RWPE1 (cell line): ENCODE data around the gene U2AF1L4.

Experiments used
- CTCF ChIA-PET: fragments of 350-600 bp; sonication (Branson Sonifier 250); formaldehyde crosslinking; extraction: SDS; loops from one replicate; lab custom pipeline; 2021; lab: Yijun Ruan, JAX
- POLR2A ChIA-PET: fragments of 400-600 bp; formaldehyde crosslinking; extraction: SDS; loops from one replicate; lab custom pipeline; 2020; ENCODE audit warnings: antibody characterized with exemption; ENCODE audit not compliant: low non-redundant PET; lab: Yijun Ruan, JAX
- DNase-seq: peaks from one replicate; pipeline ENCODE4 v3.0.0; 2012; ENCODE audit warnings: low spot score
- H3K27ac ChIP-seq: fragments of 450-650 bp; 2 replicates; pipeline ENCODE4 v1.5.1; 2017
- TF ChIP-seq, protein P1 (sequence below): fragments of 450-650 bp; conservative IDR thresholded peaks from 2 replicates; pipeline ENCODE4 v1.5.1; 2017; ENCODE audit warnings: low read depth, mild to moderate bottlenecking

The U2AF1L4 gene

DNA sequence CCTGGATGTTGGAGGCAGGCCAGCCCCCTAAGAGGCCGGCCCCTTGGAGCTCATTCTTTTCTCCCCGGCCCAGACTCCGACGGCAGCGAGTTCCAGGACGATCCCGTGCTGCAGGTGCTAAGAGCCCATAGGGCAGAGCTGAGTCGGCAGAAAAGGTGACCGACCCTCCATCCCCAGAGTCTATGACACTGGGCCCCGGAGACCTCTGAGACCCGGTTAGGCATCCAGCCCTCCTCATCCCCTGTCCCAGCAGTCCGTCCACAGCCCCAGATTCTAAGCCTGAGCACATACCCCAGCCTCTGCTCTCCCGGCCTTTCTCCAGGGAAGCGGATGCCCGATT, 22.8 kb upstream of the U2AF1L4 start:
- no peak for DNase-seq
- ChIA-PET POLR2A (no interaction called here), CTCF (no interaction called here)
- TF ChIP-seq, protein P1, sequence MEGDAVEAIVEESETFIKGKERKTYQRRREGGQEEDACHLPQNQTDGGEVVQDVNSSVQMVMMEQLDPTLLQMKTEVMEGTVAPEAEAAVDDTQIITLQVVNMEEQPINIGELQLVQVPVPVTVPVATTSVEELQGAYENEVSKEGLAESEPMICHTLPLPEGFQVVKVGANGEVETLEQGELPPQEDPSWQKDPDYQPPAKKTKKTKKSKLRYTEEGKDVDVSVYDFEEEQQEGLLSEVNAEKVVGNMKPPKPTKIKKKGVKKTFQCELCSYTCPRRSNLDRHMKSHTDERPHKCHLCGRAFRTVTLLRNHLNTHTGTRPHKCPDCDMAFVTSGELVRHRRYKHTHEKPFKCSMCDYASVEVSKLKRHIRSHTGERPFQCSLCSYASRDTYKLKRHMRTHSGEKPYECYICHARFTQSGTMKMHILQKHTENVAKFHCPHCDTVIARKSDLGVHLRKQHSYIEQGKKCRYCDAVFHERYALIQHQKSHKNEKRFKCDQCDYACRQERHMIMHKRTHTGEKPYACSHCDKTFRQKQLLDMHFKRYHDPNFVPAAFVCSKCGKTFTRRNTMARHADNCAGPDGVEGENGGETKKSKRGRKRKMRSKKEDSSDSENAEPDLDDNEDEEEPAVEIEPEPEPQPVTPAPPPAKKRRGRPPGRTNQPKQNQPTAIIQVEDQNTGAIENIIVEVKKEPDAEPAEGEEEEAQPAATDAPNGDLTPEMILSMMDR: no peak
- no peak overlapping the region for H3K27ac ChIP-seq

DNA sequence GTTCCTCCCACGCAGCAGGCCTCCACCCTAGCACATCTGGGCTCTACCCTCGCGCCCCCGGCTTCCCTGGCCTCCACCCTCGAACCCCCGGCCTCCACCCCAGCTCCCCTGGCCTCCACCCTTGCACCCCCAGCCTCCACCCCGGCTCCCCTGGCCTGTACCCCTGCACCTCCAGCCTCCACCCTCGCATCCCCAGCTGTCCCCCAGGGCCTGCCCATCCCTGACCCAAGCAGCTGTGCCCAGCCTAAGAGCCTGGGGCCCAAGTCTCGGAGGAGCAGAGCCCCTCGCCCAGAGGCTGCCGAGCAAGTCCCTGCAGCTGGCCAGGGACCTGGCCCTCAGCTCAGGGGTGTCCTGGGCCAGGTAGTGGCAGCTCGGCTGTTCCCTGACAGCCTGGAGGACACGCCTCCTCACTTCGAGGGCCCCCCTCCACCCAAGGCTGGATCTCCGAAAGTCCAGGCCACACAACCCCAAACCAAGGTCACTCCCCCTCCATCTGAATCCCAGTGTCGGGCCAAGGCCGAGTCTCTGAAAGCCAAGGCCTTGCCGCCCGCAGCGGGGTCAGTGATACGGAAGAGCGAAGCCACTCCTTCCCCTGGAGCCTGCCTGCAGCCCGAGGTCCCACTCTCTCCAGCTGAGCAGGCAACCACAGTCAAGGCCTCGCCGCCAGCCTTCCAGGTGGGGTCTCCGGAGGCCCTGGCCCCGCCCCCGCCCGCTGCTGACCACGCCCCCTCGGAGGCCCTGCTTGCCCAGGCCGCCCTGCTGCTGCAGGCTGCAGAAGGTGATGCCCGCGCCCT, 22.3 kb upstream of the U2AF1L4 start:
- CTCF ChIA-PET: no interaction called here
- H3K27ac ChIP-seq: no peak overlapping the region
- TF ChIP-seq, protein P1: no peak
- POLR2A ChIA-PET: no interaction called here
- DNase-seq: no peak

DNA sequence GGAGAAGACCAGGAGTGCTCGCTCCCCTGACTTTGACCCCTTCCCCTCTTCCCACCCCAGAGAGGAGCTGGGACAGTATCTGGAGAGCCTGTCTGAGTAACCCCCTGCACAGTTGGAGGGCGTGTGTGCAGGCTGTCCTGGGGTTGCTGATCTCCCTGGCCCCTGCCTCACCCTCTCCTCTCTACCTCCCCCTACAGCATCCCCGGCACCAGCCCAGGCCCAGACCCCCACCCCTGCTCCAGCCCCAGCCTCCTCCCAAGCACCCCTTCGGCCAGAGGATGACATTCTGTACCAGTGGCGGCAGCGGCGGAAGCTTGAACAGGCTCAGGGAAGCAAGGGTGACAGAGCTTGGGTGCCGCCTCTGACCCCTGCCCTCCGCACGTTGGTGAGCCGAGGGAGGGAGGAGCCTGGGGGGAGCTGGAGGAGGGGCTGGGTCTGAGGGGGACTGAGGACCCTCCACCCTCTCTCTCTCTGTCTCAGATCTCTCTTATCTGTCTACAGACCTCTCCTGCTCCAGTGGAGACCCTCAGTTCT, 21.4 kb upstream of the U2AF1L4 start:
- TF ChIP-seq, protein P1: no peak
- DNase-seq: no peak
- ChIA-PET POLR2A (no interaction called here), CTCF (interaction anchor here (0.5 kb wide), 1 partner anchor 54 kb away, joined by 3 read pairs; no protein-coding TSS in a partner anchor)
- H3K27ac ChIP-seq: peak overlapping the region; percentile 1; the same call in 1 of the 2 replicates

DNA sequence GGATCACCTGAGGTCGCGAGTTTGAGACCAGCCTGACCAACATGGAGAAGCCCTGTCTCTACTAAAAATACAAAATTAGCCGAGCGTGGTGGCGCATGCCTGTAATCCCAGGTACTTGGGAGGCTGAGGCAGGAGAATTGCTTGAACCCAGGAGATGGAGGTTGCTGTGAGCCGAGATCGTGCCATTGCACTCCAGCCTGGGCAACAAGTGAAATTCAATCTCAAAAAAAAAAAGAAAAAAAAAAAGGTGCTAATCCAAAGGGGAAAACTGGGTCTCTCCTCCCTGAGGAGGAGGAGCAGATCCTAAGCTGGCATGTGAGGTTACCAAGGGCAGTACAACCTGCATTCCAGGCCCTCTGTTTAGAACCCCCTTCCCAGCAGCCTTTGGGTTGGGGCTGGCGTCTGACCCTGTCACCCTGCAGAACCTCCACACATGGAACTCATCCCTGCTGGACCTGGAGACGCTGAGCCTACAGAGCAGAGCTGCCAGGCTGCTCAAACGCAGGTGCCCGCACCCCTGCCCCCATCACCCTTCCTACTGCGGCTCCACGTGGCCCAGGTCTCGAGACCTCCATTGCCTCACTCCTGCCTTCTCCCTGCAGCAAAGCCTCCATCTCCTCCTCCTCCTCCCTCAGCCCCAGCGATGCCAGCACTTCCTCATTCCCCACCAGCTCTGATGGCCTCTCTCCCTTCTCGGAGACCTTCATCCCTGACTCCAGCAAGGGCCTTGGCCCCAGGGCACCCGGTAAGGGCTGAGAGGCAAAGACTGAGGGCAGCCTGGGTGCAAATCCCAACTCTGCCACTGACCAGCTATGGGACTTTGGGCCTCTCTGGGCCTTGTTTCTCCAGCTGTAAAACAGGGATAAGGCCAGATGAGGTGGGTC, 19.5 kb upstream of the U2AF1L4 start:
- TF ChIP-seq, protein P1: no peak
- CTCF ChIA-PET: no interaction called here
- H3K27ac ChIP-seq: peak overlapping the region; percentile 12; the same call in 1 of the 2 replicates
- no peak for DNase-seq
- POLR2A ChIA-PET: no interaction called here

DNA sequence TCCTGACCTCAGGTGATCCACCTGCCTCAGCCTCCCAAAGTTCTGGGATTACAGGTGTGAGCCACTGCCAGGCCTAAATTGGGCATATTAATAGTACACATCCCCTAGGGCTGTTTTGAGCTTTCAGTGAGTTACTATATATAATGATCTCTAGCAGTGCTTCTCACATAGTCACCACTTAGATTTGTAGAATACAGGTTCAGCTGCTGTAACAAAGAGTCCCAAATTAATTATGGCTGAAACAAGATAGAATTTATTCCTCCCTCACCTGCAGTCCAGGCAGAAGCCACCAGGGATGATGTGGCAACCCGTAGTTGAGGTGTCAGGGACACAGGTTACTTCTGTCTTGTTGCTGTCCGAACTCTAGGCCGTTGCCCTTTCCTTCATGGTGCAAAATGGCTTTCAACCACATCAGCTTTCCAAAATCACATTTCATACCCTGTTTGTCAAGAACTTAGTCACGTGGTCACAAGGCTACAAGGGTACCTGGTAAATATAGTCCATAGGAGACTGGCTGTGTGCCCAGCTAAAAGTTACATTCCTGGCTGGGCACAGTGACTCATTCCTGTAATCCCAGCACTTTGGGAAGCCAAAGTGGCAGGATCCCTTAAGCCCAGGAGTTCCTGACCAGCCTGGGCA, 15.6 kb upstream of the U2AF1L4 start:
- peak overlapping the region; percentile 32 for H3K27ac ChIP-seq
- ChIA-PET CTCF (no interaction called here), POLR2A (no interaction called here)
- DNase-seq: no peak
- TF ChIP-seq, protein P1: no peak

DNA sequence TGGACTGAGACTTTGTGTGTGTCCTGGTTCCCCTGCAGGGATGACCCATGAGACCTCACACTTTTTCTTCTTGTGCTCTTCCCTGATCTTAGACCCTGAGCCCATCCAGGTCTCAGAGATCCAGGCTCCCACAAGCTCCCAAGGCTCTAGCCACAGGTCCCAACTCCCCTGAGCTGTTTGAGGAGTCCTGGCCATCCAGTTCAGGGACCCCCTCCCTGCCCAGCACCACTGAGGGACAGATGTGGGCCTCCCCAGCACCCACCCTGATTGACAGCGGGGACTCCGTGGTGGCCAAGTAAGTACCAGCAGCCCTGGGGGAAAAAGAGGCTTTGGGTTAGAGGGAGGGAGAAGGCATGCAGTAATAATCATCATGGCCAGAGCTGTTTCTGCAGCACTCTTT, 14.5 kb upstream of the U2AF1L4 start:
- DNase-seq: no peak
- peak overlapping the region; percentile 98 for H3K27ac ChIP-seq
- ChIA-PET CTCF (no interaction called here), POLR2A (no interaction called here)
- TF ChIP-seq, protein P1: no peak
